GM23338 (cell line): ENCODE data around the gene FOXO3. TPM values are rescaled to one million over a fixed set of nuclear protein-coding genes. Genes with fewer than 3 reads are reported as not detected.

Experiments used
- ATAC-seq: fragments of 200-7000 bp; cut with Tn5 transposase; 3 replicates; pipeline ENCODE4 v1.9.1; 2020
- DNase-seq: peaks from one replicate; pipeline ENCODE4 v3.0.0-alpha.2; 2015; ENCODE audit warnings: low spot score
- H2AFZ ChIP-seq: fragments of 200-600 bp; sonication (generic); 2 replicates; pipeline ENCODE4 v1.8.0; 2016; ENCODE audit warnings: antibody characterized with exemption, mild to moderate bottlenecking, moderate library complexity
- H3F3A ChIP-seq: fragments of 200-600 bp; sonication (generic); replicated peaks from 2 replicates; pipeline ENCODE4 v1.8.0; 2017; ENCODE audit warnings: antibody characterized with exemption, mixed run types, low read depth
- H3K27ac ChIP-seq: fragments of 200-600 bp; sonication (generic); 2 replicates; pipeline ENCODE4 v1.6.1; 2016; ENCODE audit warnings: low read depth
- H3K27me3 ChIP-seq: fragments of 200-600 bp; sonication (generic); 2 replicates; pipeline ENCODE4 v1.8.0; 2016; ENCODE audit warnings: mild to moderate bottlenecking, mixed run types, moderate library complexity; ENCODE audit not compliant: insufficient read depth
- H3K36me3 ChIP-seq: fragments of 200-600 bp; sonication (generic); 2 replicates; pipeline ENCODE4 v1.8.0; 2016; ENCODE audit warnings: mild to moderate bottlenecking; ENCODE audit not compliant: insufficient read depth
- H3K4me1 ChIP-seq: fragments of 200-600 bp; sonication (generic); 2 replicates; pipeline ENCODE4 v1.8.0; 2016; ENCODE audit warnings: mild to moderate bottlenecking, moderate library complexity; ENCODE audit not compliant: insufficient read depth
- H3K4me2 ChIP-seq: fragments of 200-600 bp; sonication (generic); 2 replicates; pipeline ENCODE4 v1.7.1; 2017; ENCODE audit warnings: mixed run types
- H3K4me3 ChIP-seq: fragments of 200-600 bp; sonication (generic); 2 replicates; pipeline ENCODE4 v1.6.1; 2016; ENCODE audit warnings: mixed run types
- H3K79me2 ChIP-seq: fragments of 200-600 bp; sonication (generic); replicated peaks from 2 replicates; pipeline ENCODE4 v1.8.0; 2017; ENCODE audit warnings: mild to moderate bottlenecking; ENCODE audit not compliant: insufficient read depth
- H3K9me2 ChIP-seq: fragments of 200-600 bp; sonication (generic); 2 replicates; pipeline ENCODE4 v1.8.0; 2017; ENCODE audit not compliant: insufficient read depth
- H4K20me1 ChIP-seq: fragments of 200-600 bp; sonication (generic); replicated peaks from 2 replicates; pipeline ENCODE4 v1.8.0; 2017; ENCODE audit warnings: mild to moderate bottlenecking; ENCODE audit not compliant: insufficient read depth
- H3K27ac Mint-ChIP-seq: 2 replicates; pipeline ENCODE4 v1.8.0; 2020; ENCODE audit warnings: inconsistent platforms, mild to moderate bottlenecking, moderate library complexity, mixed read lengths
- H3K27me3 Mint-ChIP-seq: 3 replicates; pipeline ENCODE4 v1.8.0; 2022; ENCODE audit warnings: low read depth, mild to moderate bottlenecking, moderate library complexity, mixed read lengths, inconsistent platforms; ENCODE audit not compliant: insufficient read depth, poor library complexity
- H3K36me3 Mint-ChIP-seq: 3 replicates; pipeline ENCODE4 v1.8.0; 2021; ENCODE audit warnings: low read depth, mild to moderate bottlenecking, inconsistent platforms, moderate library complexity, mixed read lengths
- H3K4me1 Mint-ChIP-seq: 3 replicates; pipeline ENCODE4 v1.8.0; 2020; ENCODE audit warnings: mild to moderate bottlenecking, inconsistent platforms, mixed read lengths
- H3K4me3 Mint-ChIP-seq: 3 replicates; pipeline ENCODE4 v1.8.0; 2021; ENCODE audit warnings: moderate library complexity, mild to moderate bottlenecking, inconsistent platforms, mixed read lengths
- H3K9me3 Mint-ChIP-seq: 3 replicates; pipeline ENCODE4 v1.8.0; 2020; ENCODE audit warnings: moderate library complexity, mild to moderate bottlenecking, inconsistent platforms, mixed read lengths
- CREB1 ChIP-seq: fragments of 250-450 bp; sonication (Bioruptor Pico); IDR thresholded peaks from 2 replicates; pipeline ENCODE4 v1.5.0; 2020; ENCODE audit warnings: low read depth, mild to moderate bottlenecking, moderate library complexity
- CTCF ChIP-seq, 2 experiments: fragments of 200-600 bp in 1 of 2; sonication (generic) in 1 of 2; conservative IDR thresholded peaks; 2 replicates each; pipeline versions ENCODE4 v1.5.1 to v1.6.1; 2016 to 2017; ENCODE audit warnings: antibody characterized with exemption in 2 of 2, low read depth in 2 of 2, mild to moderate bottlenecking in 2 of 2, moderate library complexity in 1 of 2
- ETS1 ChIP-seq: IDR thresholded peaks from 2 replicates; pipeline ENCODE4 v1.6.1; 2016; ENCODE audit warnings: antibody characterized with exemption
- EZH2 ChIP-seq: fragments of 200-600 bp; sonication (generic); IDR thresholded peaks from one replicate; pipeline ENCODE4 v1.8.0; 2017; ENCODE audit warnings: antibody characterized with exemption, mild to moderate bottlenecking, low read depth; ENCODE audit not compliant: unreplicated experiment
- EZH2phosphoT487 ChIP-seq: fragments of 200-600 bp; sonication (generic); IDR thresholded peaks from one replicate; pipeline ENCODE4 v1.8.1; 2018; ENCODE audit warnings: antibody characterized with exemption; ENCODE audit not compliant: unreplicated experiment
- REST ChIP-seq: IDR thresholded peaks from one replicate; pipeline ENCODE4 v1.6.1; 2018; ENCODE audit warnings: antibody characterized with exemption; ENCODE audit not compliant: unreplicated experiment
- ZNF114 ChIP-seq: fragments of 250-450 bp; sonication (Bioruptor Pico); IDR thresholded peaks from 2 replicates; pipeline ENCODE4 v1.5.0; 2020; ENCODE audit warnings: mild to moderate bottlenecking, moderate library complexity
- ZNF331 ChIP-seq: fragments of 250-450 bp; sonication (Bioruptor Pico); IDR thresholded peaks from 2 replicates; pipeline ENCODE4 v1.5.0; 2020; ENCODE audit warnings: low read depth, mild to moderate bottlenecking, moderate library complexity
- polyA plus RNA-seq: library from polyadenylated mRNA; unstranded; fragments of >200 nt; fragmentation: Nextera tagmentation; extraction: Ambion mirVana; gene quantifications from 2 replicates; pipeline ENCODE4 v1.2.1, GENCODE V29; 2016
- total RNA-seq: library from RNA; depleted of rRNA; stranded (reverse); fragments of >200 nt; shearing (Covaris generic); gene quantifications from 2 replicates; pipeline ENCODE4 v1.2.3, GENCODE V29; 2014

FOXO3 gene
- total and polyA plus RNA-seq, 2 experiments from 2014 or later, result 9.8 to 20.2 TPM

- Mint-ChIP-seq H3K9me3 (peaks cover 22% of the 10 kb centered on the region), H3K4me1 (peaks cover 8% of the 10 kb centered on the region), H3K36me3 (peaks cover 9% of the 10 kb centered on the region), H3K27ac (no peak overlapping the region), H3K4me3 (no peak overlapping the region), H3K27me3 (peaks cover 4% of the 10 kb centered on the region)
- H3K79me2 ChIP-seq, result no peaks in the 10 kb centered on the region
- no peak for DNase-seq
- H3K9me2 ChIP-seq, result peaks cover 9% of the 10 kb centered on the region; the same call in 1 of the 2 replicates
- no peak overlapping the region for H3K27ac ChIP-seq
- TF ChIP-seq EZH2, result no peak
- no peak for TF ChIP-seq CTCF (conservative IDR thresholded peaks at IDR 0.05; ENCODE audit: low read depth in 2 of 2)
- no peaks in the 10 kb centered on the region for H3K27me3 ChIP-seq
- H3F3A ChIP-seq, result no peaks in the 10 kb centered on the region
- H3K4me2 ChIP-seq, result no peak overlapping the region
- H3K4me3 ChIP-seq, result no peak overlapping the region
- no peaks in the 10 kb centered on the region for H4K20me1 ChIP-seq
- no peak overlapping the region for H2AFZ ChIP-seq
- H3K36me3 ChIP-seq, result no peaks in the 10 kb centered on the region; the same call in 1 of the 2 replicates
- no peaks in the 10 kb centered on the region; the same call in 1 of the 2 replicates for H3K4me1 ChIP-seq
- peak; percentile 37; the same call in 2 of the 3 replicates for ATAC-seq
Measured at GRCh38 chr6:108698593-108699289, 138.0 kb downstream of the FOXO3 start.

- Histone ChIP-seq H3F3A (no peaks in the 10 kb centered on the region), H3K4me3 (no peak overlapping the region), H2AFZ (no peak overlapping the region), H3K4me1 (no peaks in the 10 kb centered on the region; the same call in 1 of the 2 replicates), H3K9me2 (peaks cover 9% of the 10 kb centered on the region; the same call in 1 of the 2 replicates), H3K27me3 (no peaks in the 10 kb centered on the region), H3K27ac (no peak overlapping the region), H3K4me2 (no peak overlapping the region), H4K20me1 (no peaks in the 10 kb centered on the region), H3K79me2 (no peaks in the 10 kb centered on the region), H3K36me3 (no peaks in the 10 kb centered on the region; the same call in 1 of the 2 replicates)
- no peak for DNase-seq
- H3K36me3 Mint-ChIP-seq, result peaks cover 9% of the 10 kb centered on the region
- no peak overlapping the region for H3K4me3 Mint-ChIP-seq
- H3K9me3 Mint-ChIP-seq, result peaks cover 22% of the 10 kb centered on the region
- peaks cover 8% of the 10 kb centered on the region for H3K4me1 Mint-ChIP-seq
- peak overlapping the region; percentile 56; the same call in 1 of the 2 replicates for H3K27ac Mint-ChIP-seq
- peaks cover 4% of the 10 kb centered on the region for H3K27me3 Mint-ChIP-seq
- peak; percentile 60 for ATAC-seq
- no peak for TF ChIP-seq REST
- no peak for TF ChIP-seq ETS1
- TF ChIP-seq ZNF331, result no peak
- TF ChIP-seq CREB1 (CRISPR knock-in tag), result no peak
- TF ChIP-seq EZH2phosphoT487, result no peak
- no peak for TF ChIP-seq ZNF114 (CRISPR knock-in tag)
Measured at GRCh38 chr6:108699290-108700041, 138.7 kb downstream of the FOXO3 start.
